OCI-LY7 (cell line): ENCODE data around the gene PACS2.

ENCODE experiments used
- EZH2phosphoT487 ChIP-seq: fragments of 200-600 bp; sonication (generic); IDR thresholded peaks from 2 replicates; pipeline ENCODE4 v1.6.1; 2018; ENCODE audit warnings: low read depth, borderline replicate concordance, mild to moderate bottlenecking, mixed run types, antibody characterized with exemption, low read length, moderate library complexity, mixed read lengths
- TF ChIP-seq, protein P1 (sequence below): fragments of 200-600 bp; sonication (generic); conservative IDR thresholded peaks from 2 replicates; pipeline ENCODE4 v1.5.1; 2014; ENCODE audit warnings: mild to moderate bottlenecking, antibody characterized with exemption, low read length, moderate library complexity, mixed read lengths

DNA sequence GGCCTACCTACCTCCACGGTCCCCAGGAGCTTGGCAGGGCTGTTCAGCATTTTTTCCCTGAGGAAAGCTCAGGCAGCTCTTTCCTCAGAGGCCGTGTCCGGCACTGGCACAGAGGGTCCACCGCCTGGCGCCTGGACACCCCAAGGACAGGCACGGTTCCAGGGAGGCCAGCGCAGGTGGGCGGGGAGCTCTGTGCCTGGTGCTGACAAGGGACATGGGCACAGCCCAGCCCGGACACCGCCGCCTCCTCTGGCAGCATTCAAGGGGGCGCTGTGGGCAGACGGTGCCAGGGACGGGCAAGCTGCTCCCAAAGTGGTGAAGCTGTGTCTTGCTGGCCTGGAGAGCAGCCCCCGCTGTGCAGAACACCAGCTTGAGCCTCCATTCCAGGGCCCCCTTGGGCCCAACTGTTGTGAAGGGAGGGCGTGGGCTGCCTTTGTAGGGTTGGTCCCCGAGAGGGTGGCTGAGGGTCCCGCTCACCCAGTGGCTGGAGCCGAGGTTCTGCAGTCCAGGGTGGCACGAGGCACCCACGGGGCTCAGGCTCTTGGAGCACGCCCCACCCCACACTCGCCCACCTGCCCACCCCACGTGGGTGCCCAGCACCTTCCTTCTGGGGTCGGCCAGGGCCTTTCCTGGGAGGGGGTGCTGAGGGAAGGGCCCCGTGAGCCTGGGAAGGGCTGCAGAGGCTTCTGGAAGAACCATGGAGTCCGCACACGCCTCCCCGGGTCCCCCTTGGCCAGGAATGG, 54.5 kb downstream of the PACS2 start:
- TF ChIP-seq, protein P1, sequence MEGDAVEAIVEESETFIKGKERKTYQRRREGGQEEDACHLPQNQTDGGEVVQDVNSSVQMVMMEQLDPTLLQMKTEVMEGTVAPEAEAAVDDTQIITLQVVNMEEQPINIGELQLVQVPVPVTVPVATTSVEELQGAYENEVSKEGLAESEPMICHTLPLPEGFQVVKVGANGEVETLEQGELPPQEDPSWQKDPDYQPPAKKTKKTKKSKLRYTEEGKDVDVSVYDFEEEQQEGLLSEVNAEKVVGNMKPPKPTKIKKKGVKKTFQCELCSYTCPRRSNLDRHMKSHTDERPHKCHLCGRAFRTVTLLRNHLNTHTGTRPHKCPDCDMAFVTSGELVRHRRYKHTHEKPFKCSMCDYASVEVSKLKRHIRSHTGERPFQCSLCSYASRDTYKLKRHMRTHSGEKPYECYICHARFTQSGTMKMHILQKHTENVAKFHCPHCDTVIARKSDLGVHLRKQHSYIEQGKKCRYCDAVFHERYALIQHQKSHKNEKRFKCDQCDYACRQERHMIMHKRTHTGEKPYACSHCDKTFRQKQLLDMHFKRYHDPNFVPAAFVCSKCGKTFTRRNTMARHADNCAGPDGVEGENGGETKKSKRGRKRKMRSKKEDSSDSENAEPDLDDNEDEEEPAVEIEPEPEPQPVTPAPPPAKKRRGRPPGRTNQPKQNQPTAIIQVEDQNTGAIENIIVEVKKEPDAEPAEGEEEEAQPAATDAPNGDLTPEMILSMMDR: no peak
- TF ChIP-seq EZH2phosphoT487: no peak
